Measurements from ENCODE around the gene PITPNB. TPM values are rescaled to one million over a fixed set of nuclear protein-coding genes. Genes with fewer than 3 reads are reported as not detected.

PITPNB gene
- total RNA-seq, 2 donors from 2014 or later: 86.1 to 119 TPM

- Mint-ChIP-seq H3K27me3 (no peaks in the 10 kb centered on the region), H3K4me3 (no peak overlapping the region), H3K27ac (no peak overlapping the region), H3K36me3 (ENCODE audit: low read depth) (peaks cover 71% of the 10 kb centered on the region), H3K4me1 (peaks cover 5% of the 10 kb centered on the region), H3K9me3 (no peaks in the 10 kb centered on the region)
- no peak for ATAC-seq (replicated peaks)
Measured at GRCh38 chr22:27845644-27846043, 73.4 kb downstream of the PITPNB start.

DNA sequence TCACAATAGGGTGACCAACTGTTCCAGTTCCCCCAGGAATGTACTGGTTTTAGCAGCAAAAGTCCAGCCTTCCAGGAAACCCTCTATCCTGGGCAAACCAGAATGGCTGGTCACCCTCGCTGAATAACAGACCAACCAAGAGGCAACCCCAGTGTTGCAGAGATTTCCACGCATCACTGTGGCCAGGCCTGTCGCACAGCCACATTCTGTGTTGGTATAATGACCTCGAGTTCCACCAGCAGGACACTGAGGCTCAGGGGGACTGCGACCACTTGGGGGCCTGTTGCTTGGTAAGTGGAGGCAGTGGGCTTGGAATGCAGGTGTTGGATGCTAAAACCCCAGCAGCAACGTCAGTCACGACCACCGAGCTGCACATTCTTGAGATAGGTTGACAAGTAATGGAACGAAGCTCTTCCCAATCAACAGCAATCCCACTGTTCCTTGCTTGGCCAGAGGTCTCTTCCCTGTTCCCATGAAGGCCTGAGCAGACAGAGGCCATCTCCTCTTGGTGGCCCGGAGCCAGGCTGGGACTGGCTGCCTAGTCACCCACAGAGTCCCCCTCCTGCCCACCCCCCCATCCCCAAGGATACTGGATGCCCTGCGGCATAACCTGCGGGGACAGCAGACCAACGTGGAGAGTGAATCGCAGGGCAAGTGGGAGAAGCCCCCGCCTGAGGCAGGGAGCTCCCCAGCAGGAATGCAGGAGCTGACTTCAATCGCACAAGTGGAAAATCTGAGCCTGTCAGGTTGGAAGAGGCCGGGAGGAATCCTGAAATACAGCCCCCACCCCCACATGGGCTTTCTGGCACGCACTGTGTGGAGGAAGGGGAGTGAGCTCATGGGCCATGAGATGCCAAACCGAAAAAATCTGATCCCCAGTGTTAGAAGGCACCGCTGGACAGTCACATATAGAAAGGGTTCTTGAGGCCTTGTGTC lies 74.1 kb downstream of the PITPNB start:
- no peaks in the 10 kb centered on the region for H3K9me3 Mint-ChIP-seq
- no peaks in the 10 kb centered on the region for H3K27me3 Mint-ChIP-seq
- peaks cover 64% of the 10 kb centered on the region for H3K36me3 Mint-ChIP-seq (ENCODE audit: low read depth)
- peaks cover 5% of the 10 kb centered on the region for H3K4me1 Mint-ChIP-seq
- ATAC-seq (replicated peaks): no peak
- H3K4me3 Mint-ChIP-seq: no peak overlapping the region
- no peak overlapping the region for H3K27ac Mint-ChIP-seq

- Mint-ChIP-seq H3K36me3 (ENCODE audit: low read depth) (peaks cover 57% of the 10 kb centered on the region), H3K4me3 (no peak overlapping the region), H3K27me3 (no peaks in the 10 kb centered on the region), H3K9me3 (no peaks in the 10 kb centered on the region), H3K4me1 (peaks cover 5% of the 10 kb centered on the region), H3K27ac (no peak overlapping the region)
- ATAC-seq (replicated peaks): no peak
Measured at GRCh38 chr22:27844256-27844655, 74.8 kb downstream of the PITPNB start.

- Mint-ChIP-seq H3K9me3 (peaks cover 4% of the 10 kb centered on the region), H3K4me1 (peaks cover 5% of the 10 kb centered on the region), H3K27ac (peak overlapping the region; percentile 33), H3K4me3 (no peak overlapping the region), H3K36me3 (ENCODE audit: low read depth) (peaks cover 49% of the 10 kb centered on the region), H3K27me3 (no peaks in the 10 kb centered on the region)
- no peak for ATAC-seq (replicated peaks)
Measured at GRCh38 chr22:27843441-27843840, 75.6 kb downstream of the PITPNB start.

DNA sequence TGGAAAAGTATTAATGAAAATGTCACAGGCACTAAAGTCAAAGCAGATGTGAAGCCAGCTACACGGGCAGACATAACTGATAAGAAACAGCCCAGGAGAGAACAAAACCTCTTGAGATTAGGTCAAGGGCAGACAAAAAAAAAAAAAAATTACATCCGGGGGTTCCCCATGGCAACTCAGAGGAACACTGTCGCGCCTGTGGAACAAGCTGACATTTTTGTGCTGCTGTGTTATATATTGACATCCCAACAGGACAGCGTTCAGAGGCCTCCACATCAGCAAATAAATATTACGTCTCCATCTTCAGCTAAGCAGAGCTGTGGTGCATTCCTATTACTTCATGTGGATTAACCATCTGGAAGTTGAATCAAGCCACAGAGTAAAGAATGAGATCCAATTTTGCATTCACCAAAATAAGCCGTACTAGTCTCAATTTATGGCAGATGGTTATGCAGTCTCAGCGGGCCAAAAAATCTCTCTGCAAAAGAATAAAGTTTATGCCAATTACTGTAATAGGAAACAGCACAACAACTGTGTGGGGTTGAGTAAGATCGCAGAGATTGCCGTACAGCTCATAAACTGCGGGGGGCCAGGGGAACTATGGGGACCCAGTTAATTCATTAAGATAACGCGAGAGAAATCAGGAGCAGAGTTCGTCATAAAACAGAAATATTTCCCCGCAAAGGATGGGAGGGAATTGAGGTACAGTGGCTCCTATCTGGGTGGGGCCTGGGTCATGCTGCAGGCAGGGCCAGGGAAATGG lies 76.2 kb downstream of the PITPNB start:
- Mint-ChIP-seq H3K36me3 (ENCODE audit: low read depth) (peaks cover 43% of the 10 kb centered on the region), H3K4me3 (no peak overlapping the region), H3K27ac (peak overlapping the region; percentile 33), H3K27me3 (no peaks in the 10 kb centered on the region), H3K9me3 (peaks cover 4% of the 10 kb centered on the region), H3K4me1 (peaks cover 5% of the 10 kb centered on the region)
- no peak for ATAC-seq (replicated peaks)

- Mint-ChIP-seq H3K4me1 (peaks cover 5% of the 10 kb centered on the region), H3K27ac (no peak overlapping the region), H3K4me3 (no peak overlapping the region), H3K9me3 (peaks cover 7% of the 10 kb centered on the region), H3K36me3 (ENCODE audit: low read depth) (peaks cover 36% of the 10 kb centered on the region), H3K27me3 (no peaks in the 10 kb centered on the region)
- ATAC-seq (replicated peaks): no peak
Measured at GRCh38 chr22:27842201-27842600, 76.9 kb downstream of the PITPNB start.

GRCh38 chr22:27840436-27840835 lies 78.6 kb downstream of the PITPNB start:
- H3K27me3 Mint-ChIP-seq: no peaks in the 10 kb centered on the region
- ATAC-seq (replicated peaks): no peak
- peaks cover 5% of the 10 kb centered on the region for H3K4me1 Mint-ChIP-seq
- peaks cover 7% of the 10 kb centered on the region for H3K9me3 Mint-ChIP-seq
- no peak overlapping the region for H3K4me3 Mint-ChIP-seq
- H3K36me3 Mint-ChIP-seq (ENCODE audit: low read depth): peaks cover 27% of the 10 kb centered on the region
- no peak overlapping the region for H3K27ac Mint-ChIP-seq

GRCh38 chr22:27839057-27839660 lies 79.9 kb downstream of the PITPNB start:
- peaks cover 7% of the 10 kb centered on the region for H3K9me3 Mint-ChIP-seq
- H3K27ac Mint-ChIP-seq: no peak overlapping the region
- H3K27me3 Mint-ChIP-seq: no peaks in the 10 kb centered on the region
- no peak for ATAC-seq (replicated peaks)
- no peak overlapping the region for H3K4me3 Mint-ChIP-seq
- peaks cover 5% of the 10 kb centered on the region for H3K4me1 Mint-ChIP-seq
- H3K36me3 Mint-ChIP-seq (ENCODE audit: low read depth): peaks cover 27% of the 10 kb centered on the region

GRCh38 chr22:27836181-27836580 lies 82.9 kb downstream of the PITPNB start:
- H3K4me3 Mint-ChIP-seq: no peak overlapping the region
- peaks cover 2% of the 10 kb centered on the region for H3K36me3 Mint-ChIP-seq (ENCODE audit: low read depth)
- peaks cover 7% of the 10 kb centered on the region for H3K9me3 Mint-ChIP-seq
- no peak for ATAC-seq (replicated peaks)
- H3K27me3 Mint-ChIP-seq: no peaks in the 10 kb centered on the region
- H3K27ac Mint-ChIP-seq: no peak overlapping the region
- peaks cover 5% of the 10 kb centered on the region for H3K4me1 Mint-ChIP-seq

- H3K27me3 Mint-ChIP-seq: no peaks in the 10 kb centered on the region
Measured at GRCh38 chr22:27835446-27835845, 83.6 kb downstream of the PITPNB start.

GRCh38 chr22:27834364-27835185 lies 84.5 kb downstream of the PITPNB start:
- Mint-ChIP-seq H3K36me3 (ENCODE audit: low read depth) (no peaks in the 10 kb centered on the region), H3K27me3 (no peaks in the 10 kb centered on the region), H3K27ac (no peak overlapping the region), H3K4me1 (peaks cover 5% of the 10 kb centered on the region), H3K4me3 (no peak overlapping the region), H3K9me3 (peaks cover 7% of the 10 kb centered on the region)
- ATAC-seq (replicated peaks): no peak

More at GRCh38 chr22:27835446-27835845, 83.6 kb downstream of the PITPNB start:
- no peak for ATAC-seq (replicated peaks)
- Mint-ChIP-seq H3K9me3 (peaks cover 7% of the 10 kb centered on the region), H3K36me3 (ENCODE audit: low read depth) (no peaks in the 10 kb centered on the region), H3K27ac (no peak overlapping the region), H3K4me3 (no peak overlapping the region), H3K4me1 (peaks cover 5% of the 10 kb centered on the region)

- Mint-ChIP-seq H3K9me3 (peaks cover 5% of the 10 kb centered on the region), H3K36me3 (ENCODE audit: low read depth) (no peaks in the 10 kb centered on the region), H3K27ac (no peak overlapping the region), H3K27me3 (no peaks in the 10 kb centered on the region), H3K4me3 (no peak overlapping the region), H3K4me1 (peaks cover 5% of the 10 kb centered on the region)
- no peak for ATAC-seq (replicated peaks)
Measured at GRCh38 chr22:27833803-27834202, 85.3 kb downstream of the PITPNB start.

GRCh38 chr22:27832606-27833005 lies 86.5 kb downstream of the PITPNB start:
- H3K4me3 Mint-ChIP-seq: no peak overlapping the region
- H3K27ac Mint-ChIP-seq: no peak overlapping the region
- no peak for ATAC-seq (replicated peaks)
- no peaks in the 10 kb centered on the region for H3K27me3 Mint-ChIP-seq
- peaks cover 2% of the 10 kb centered on the region for H3K9me3 Mint-ChIP-seq
- H3K36me3 Mint-ChIP-seq (ENCODE audit: low read depth): no peaks in the 10 kb centered on the region
- H3K4me1 Mint-ChIP-seq: peaks cover 5% of the 10 kb centered on the region

GRCh38 chr22:27829620-27830019 lies 89.4 kb downstream of the PITPNB start:
- H3K36me3 Mint-ChIP-seq (ENCODE audit: low read depth): no peaks in the 10 kb centered on the region
- no peak for ATAC-seq (replicated peaks)

More at GRCh38 chr22:27829620-27830019, 89.4 kb downstream of the PITPNB start:
- Mint-ChIP-seq H3K4me3 (no peak overlapping the region), H3K27me3 (no peaks in the 10 kb centered on the region), H3K27ac (no peak overlapping the region), H3K4me1 (peaks cover 5% of the 10 kb centered on the region), H3K9me3 (no peaks in the 10 kb centered on the region)

Measured in activated T-helper 17 cell treated with anti-CD3 and anti-CD28 coated beads, Interleukin-2, amount 50 U/mL, for 72 hours (primary cell).